ENCODE data around the gene HRCT1. TPM values are rescaled to one million over a fixed set of nuclear protein-coding genes. Genes with fewer than 3 reads are reported as not detected.

Gene HRCT1
- total RNA-seq, 1 experiment from 2014 or later: 3.6 TPM

DNA sequence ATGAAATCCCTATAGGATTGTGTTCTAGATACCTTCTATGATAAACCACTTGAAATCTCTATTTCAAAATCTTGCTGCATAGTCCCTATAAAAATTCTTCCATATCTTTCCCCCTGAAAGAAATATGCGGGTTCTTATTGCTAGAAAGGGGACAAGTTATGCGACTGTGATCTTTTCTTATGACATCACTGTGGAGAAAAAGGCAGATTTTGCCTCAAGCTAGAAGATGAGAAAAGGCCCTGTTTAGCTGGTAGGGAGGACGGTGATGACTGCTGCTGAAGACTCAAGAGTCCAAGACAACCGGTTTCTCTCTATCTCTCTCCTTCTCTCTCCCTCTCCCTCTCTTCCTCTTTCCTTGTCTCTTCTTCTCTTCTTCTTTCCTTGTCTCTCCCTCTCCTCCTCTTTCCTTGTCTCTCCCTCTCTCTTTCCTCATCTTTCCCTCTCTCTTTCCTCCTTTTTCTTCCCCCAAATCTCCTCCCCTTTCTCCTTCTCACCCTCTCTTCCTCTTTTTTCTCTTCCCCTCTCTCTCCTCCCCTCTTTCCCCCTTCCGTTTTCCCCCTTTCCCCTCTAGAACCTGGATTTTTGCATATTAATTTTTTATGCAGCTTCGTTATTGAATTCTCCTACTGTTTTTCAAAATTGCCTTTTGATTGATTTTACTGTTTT lies 46.7 kb downstream of the HRCT1 start:
- ChIA-PET POLR2A (ENCODE audit: unreplicated experiment) (interaction anchor here (0.6 kb wide), 3 partner anchors 28 to 216 kb away, joined by 3 to 7 read pairs (median 3); no protein-coding TSS in a partner anchor), CTCF (no interaction called here)
- peak overlapping the region; percentile 65; the same call in 1 of the 2 replicates for H3K27ac ChIP-seq
- TF ChIP-seq, protein P1, sequence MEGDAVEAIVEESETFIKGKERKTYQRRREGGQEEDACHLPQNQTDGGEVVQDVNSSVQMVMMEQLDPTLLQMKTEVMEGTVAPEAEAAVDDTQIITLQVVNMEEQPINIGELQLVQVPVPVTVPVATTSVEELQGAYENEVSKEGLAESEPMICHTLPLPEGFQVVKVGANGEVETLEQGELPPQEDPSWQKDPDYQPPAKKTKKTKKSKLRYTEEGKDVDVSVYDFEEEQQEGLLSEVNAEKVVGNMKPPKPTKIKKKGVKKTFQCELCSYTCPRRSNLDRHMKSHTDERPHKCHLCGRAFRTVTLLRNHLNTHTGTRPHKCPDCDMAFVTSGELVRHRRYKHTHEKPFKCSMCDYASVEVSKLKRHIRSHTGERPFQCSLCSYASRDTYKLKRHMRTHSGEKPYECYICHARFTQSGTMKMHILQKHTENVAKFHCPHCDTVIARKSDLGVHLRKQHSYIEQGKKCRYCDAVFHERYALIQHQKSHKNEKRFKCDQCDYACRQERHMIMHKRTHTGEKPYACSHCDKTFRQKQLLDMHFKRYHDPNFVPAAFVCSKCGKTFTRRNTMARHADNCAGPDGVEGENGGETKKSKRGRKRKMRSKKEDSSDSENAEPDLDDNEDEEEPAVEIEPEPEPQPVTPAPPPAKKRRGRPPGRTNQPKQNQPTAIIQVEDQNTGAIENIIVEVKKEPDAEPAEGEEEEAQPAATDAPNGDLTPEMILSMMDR (conservative IDR thresholded peaks at IDR 0.05): no peak
- TF ChIP-seq EZH2 (IDR thresholded peaks at IDR 0.05; ENCODE audit: low read depth): no peak
- no peaks in the 10 kb centered on the region for H3K36me3 ChIP-seq (ENCODE audit: low read depth)
- H3K4me3 ChIP-seq: no peak overlapping the region
- intact Hi-C loops (cut with micrococcal nuclease; ENCODE audit: unreplicated experiment): loop anchor here (5.0 kb wide), 1 partner anchor 150 kb away; no protein-coding TSS in a partner anchor
- no peaks in the 10 kb centered on the region for H3K27me3 ChIP-seq (ENCODE audit: insufficient read depth, low read depth)
- H3K4me1 ChIP-seq (replicated peaks; ENCODE audit: insufficient read depth): peaks cover 31% of the 10 kb centered on the region
- no peaks in the 10 kb centered on the region for H3K79me2 ChIP-seq (ENCODE audit: low read depth)
- DNase-seq: no peak
- H2AFZ ChIP-seq: no peak overlapping the region
- no peak overlapping the region for H3K4me2 ChIP-seq
- no peaks in the 10 kb centered on the region for H4K20me1 ChIP-seq (ENCODE audit: insufficient read depth)
- H3K9me3 ChIP-seq (ENCODE audit: insufficient read depth, low read depth): no peaks in the 10 kb centered on the region
- H3F3A ChIP-seq (ENCODE audit: insufficient read depth, low read depth): peaks cover 11% of the 10 kb centered on the region; the same call in 1 of the 2 replicates
- BruUV-seq (replicated peaks): no TSS peak
- no peaks in the 10 kb centered on the region for H3K9me2 ChIP-seq (ENCODE audit: insufficient read depth)

DNA sequence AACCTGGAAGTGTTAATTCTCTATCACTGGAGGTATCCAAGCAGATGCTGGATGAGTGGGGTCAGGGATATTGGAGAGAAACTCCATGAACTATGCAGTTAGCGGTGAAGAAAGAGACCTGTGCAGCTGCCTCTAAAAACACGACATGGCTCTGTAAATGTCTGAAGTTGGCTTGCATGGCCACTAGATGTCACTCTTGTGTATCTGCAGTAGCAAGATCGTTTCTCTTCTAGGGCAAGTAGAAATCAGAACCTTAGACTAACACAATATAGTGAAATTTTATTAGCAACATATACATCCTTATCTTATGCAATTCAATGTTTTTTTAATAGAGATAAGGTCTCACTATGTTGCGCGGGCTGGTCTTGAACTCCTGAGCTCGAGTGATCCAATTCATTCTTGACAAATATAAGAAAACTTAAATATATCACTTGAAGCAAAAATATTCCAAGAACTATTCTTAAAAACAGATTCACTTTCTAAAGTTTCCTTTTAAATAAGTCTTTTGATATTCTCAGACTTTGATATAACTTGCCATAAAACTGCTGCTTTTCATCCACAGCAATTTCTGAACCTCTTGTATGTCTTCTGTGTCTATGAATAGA lies 49.0 kb downstream of the HRCT1 start:
- peaks cover 13% of the 10 kb centered on the region for H3K4me1 ChIP-seq (replicated peaks; ENCODE audit: insufficient read depth)
- no peak overlapping the region for H3K27ac ChIP-seq
- intact Hi-C loops (cut with micrococcal nuclease; ENCODE audit: unreplicated experiment): loop anchor here (1.0 to 5.0 kb wide), 2 partner anchors 68 to 147 kb away; no protein-coding TSS in a partner anchor
- ChIA-PET CTCF (interaction anchor here (0.6 to 0.8 kb wide), 3 partner anchors 10 to 81 kb away, joined by 5 to 11 read pairs (median 6); partner anchors contain the start of gene RECK), POLR2A (ENCODE audit: unreplicated experiment) (interaction anchor here (0.7 kb wide), 1 partner anchor 320 kb away, joined by 5 read pairs; no protein-coding TSS in a partner anchor)
- no peak overlapping the region for H2AFZ ChIP-seq
- H3K79me2 ChIP-seq (ENCODE audit: low read depth): no peaks in the 10 kb centered on the region
- BruUV-seq (replicated peaks): no TSS peak
- H3K27me3 ChIP-seq (ENCODE audit: insufficient read depth, low read depth): no peaks in the 10 kb centered on the region
- no peak overlapping the region for H3K4me2 ChIP-seq
- DNase-seq: peak; percentile 30 to 56
- H3K9me3 ChIP-seq (ENCODE audit: insufficient read depth, low read depth): no peaks in the 10 kb centered on the region
- no peaks in the 10 kb centered on the region for H4K20me1 ChIP-seq (ENCODE audit: insufficient read depth)
- TF ChIP-seq EZH2 (IDR thresholded peaks at IDR 0.05; ENCODE audit: low read depth): no peak
- TF ChIP-seq, protein P1 (conservative IDR thresholded peaks at IDR 0.05): peak; percentile 77
- H3K4me3 ChIP-seq: no peak overlapping the region
- H3K36me3 ChIP-seq (ENCODE audit: low read depth): no peaks in the 10 kb centered on the region
- H3F3A ChIP-seq (ENCODE audit: insufficient read depth, low read depth): peaks cover 8% of the 10 kb centered on the region; the same call in 1 of the 2 replicates
- no peaks in the 10 kb centered on the region for H3K9me2 ChIP-seq (ENCODE audit: insufficient read depth)

DNA sequence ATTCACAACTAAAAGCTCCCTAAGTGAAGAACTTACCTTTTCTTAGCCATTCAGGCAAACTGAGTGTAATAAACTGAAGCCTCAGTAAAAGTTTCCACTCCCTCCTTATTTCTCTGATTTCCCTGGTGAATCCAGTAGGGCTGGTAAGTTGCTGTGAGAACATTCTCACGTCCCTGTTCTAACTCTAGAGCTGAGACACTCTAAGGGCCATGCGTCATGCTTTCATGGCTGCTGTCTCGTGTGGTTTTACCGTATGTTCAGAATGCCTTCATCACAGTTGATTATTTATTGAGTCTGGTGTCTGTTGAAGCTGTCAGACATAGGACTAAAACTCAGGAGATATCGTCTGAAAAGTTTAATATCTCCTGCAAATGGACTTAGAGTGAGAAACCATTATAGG lies 50.6 kb downstream of the HRCT1 start:
- TF ChIP-seq EZH2 (IDR thresholded peaks at IDR 0.05; ENCODE audit: low read depth): no peak
- TF ChIP-seq, protein P1 (conservative IDR thresholded peaks at IDR 0.05): no peak
- ChIA-PET CTCF (interaction anchor here (0.7 kb wide), 1 partner anchor 79 kb away, joined by 3 read pairs; no protein-coding TSS in a partner anchor), POLR2A (ENCODE audit: unreplicated experiment) (no interaction called here)
- H3F3A ChIP-seq (ENCODE audit: insufficient read depth, low read depth): peaks cover 4% of the 10 kb centered on the region; the same call in 1 of the 2 replicates
- BruUV-seq (replicated peaks): no TSS peak
- no peak overlapping the region for H3K4me2 ChIP-seq
- no peaks in the 10 kb centered on the region for H3K79me2 ChIP-seq (ENCODE audit: low read depth)
- H3K9me2 ChIP-seq (ENCODE audit: insufficient read depth): no peaks in the 10 kb centered on the region
- no peak overlapping the region for H2AFZ ChIP-seq
- H3K27ac ChIP-seq: no peak overlapping the region
- no peaks in the 10 kb centered on the region for H3K9me3 ChIP-seq (ENCODE audit: insufficient read depth, low read depth)
- H3K4me3 ChIP-seq: no peak overlapping the region
- intact Hi-C loops (cut with micrococcal nuclease; ENCODE audit: unreplicated experiment): no loop called here
- H3K27me3 ChIP-seq (ENCODE audit: insufficient read depth, low read depth): no peaks in the 10 kb centered on the region
- no peak for DNase-seq
- no peaks in the 10 kb centered on the region for H3K36me3 ChIP-seq (ENCODE audit: low read depth)
- H4K20me1 ChIP-seq (ENCODE audit: insufficient read depth): no peaks in the 10 kb centered on the region
- peaks cover 8% of the 10 kb centered on the region for H3K4me1 ChIP-seq (replicated peaks; ENCODE audit: insufficient read depth)

Other genes starting within 250 kb of the HRCT1 start
- gene RMRP, start 248.2 kb upstream of the HRCT1 start, total RNA-seq (2021): 13,432 and 13,506 TPM in 2 replicates
- gene CCDC107, start 247.9 kb upstream of the HRCT1 start, total RNA-seq (2021): 6.9 and 10.5 TPM in 2 replicates
- gene ARHGEF39, start 241.0 kb upstream of the HRCT1 start, total RNA-seq (2021): 13.5 and 15.6 TPM in 2 replicates
- gene CA9, start 232.3 kb upstream of the HRCT1 start, total RNA-seq (2021): 2.5 and 6.6 TPM in 2 replicates
- 30.5 and 60.0 TPM in 2 replicates for gene TPM2, start 216.3 kb upstream of the HRCT1 start, total RNA-seq (2021)
- 101 and 114 TPM in 2 replicates for gene TLN1, start 174.0 kb upstream of the HRCT1 start, total RNA-seq (2021)
- 22.4 and 23.6 TPM in 2 replicates for gene CREB3, start 173.5 kb upstream of the HRCT1 start, total RNA-seq (2021)
- 25.0 and 29.6 TPM in 2 replicates for gene GBA2, start 157.0 kb upstream of the HRCT1 start, total RNA-seq (2021)
- gene RGP1, start 156.9 kb upstream of the HRCT1 start, total RNA-seq (2021): 21.8 and 25.1 TPM in 2 replicates
- not detected in 2 replicates for gene MSMP, start 151.9 kb upstream of the HRCT1 start, total RNA-seq (2021)
- gene NPR2, start 114.6 kb upstream of the HRCT1 start, total RNA-seq (2021): 11.3 and 12.2 TPM in 2 replicates
- gene SPAG8, start 93.9 kb upstream of the HRCT1 start, total RNA-seq (2021): 0.48 and 1.0 TPM in 2 replicates
- gene HINT2, start 91.2 kb upstream of the HRCT1 start, total RNA-seq (2021): 53.1 and 73.9 TPM in 2 replicates
- gene FAM221B, start 77.5 kb upstream of the HRCT1 start, total RNA-seq (2021): not detected in 2 replicates
- gene TMEM8B, start 77.0 kb upstream of the HRCT1 start, total RNA-seq (2021): 6.3 and 6.4 TPM in 2 replicates
- gene OR13J1, start 35.8 kb upstream of the HRCT1 start, total RNA-seq (2021): not detected in 2 replicates
- gene SPAAR, start 3.3 kb downstream of the HRCT1 start, total RNA-seq (2021): 0.72 and 0.73 TPM in 2 replicates
- gene OR2S2, start 52.0 kb downstream of the HRCT1 start, total RNA-seq (2021): not detected in 2 replicates
- gene RECK, start 130.7 kb downstream of the HRCT1 start, total RNA-seq (2021): 2.1 and 2.5 TPM in 2 replicates
- gene GLIPR2, start 230.5 kb downstream of the HRCT1 start, total RNA-seq (2021): 3.9 and 7.7 TPM in 2 replicates

Measured in PC-9 (cell line).